Fibroblast of the aortic adventitia (primary cell): Measurements from ENCODE around the gene BPIFA3. TPM values are rescaled to one million over a fixed set of nuclear protein-coding genes. Genes with fewer than 3 reads are reported as not detected.
"Not testable (repeated sequence)": the region's sequence is repeated elsewhere in the genome, so short reads cannot be mapped to it uniquely, and the experiment has no call there.

Experiments used
- DNase-seq: peaks from one replicate; pipeline ENCODE4 v3.0.0-alpha.2; 2010; ENCODE audit warnings: low read depth
- H3K4me3 ChIP-seq: 2 replicates; pipeline ENCODE4 v1.5.1; 2011; ENCODE audit warnings: low read depth, mild to moderate bottlenecking, control low read depth, low read length, moderate library complexity
- CTCF ChIP-seq: IDR thresholded peaks from 2 replicates; pipeline ENCODE4 v1.5.1; 2011; ENCODE audit warnings: mild to moderate bottlenecking, low read length, control low read depth, inconsistent platforms; ENCODE audit not compliant: insufficient read depth
- total RNA-seq: library from RNA; depleted of rRNA; stranded (reverse); fragments of >200 nt; gene quantifications from 2 replicates; pipeline ENCODE4 v1.2.3, GENCODE V29; 2012; ENCODE audit warnings: low replicate concordance

BPIFA3 gene
- total RNA-seq, 1 donor = not detected

- no peak overlapping the region for H3K4me3 ChIP-seq
- no peak for TF ChIP-seq CTCF
- no peak for DNase-seq
Observed at GRCh38 chr20:33178726-33179125, 38.4 kb upstream of the BPIFA3 start.

GRCh38 chr20:33180169-33180568 is 37.0 kb upstream of the BPIFA3 start:
- DNase-seq = no peak
- H3K4me3 ChIP-seq = no peak overlapping the region
- no peak for TF ChIP-seq CTCF

- no peak for TF ChIP-seq CTCF
- H3K4me3 ChIP-seq = no peak overlapping the region
- no peak for DNase-seq
Observed at GRCh38 chr20:33181482-33182093, 35.6 kb upstream of the BPIFA3 start.

- TF ChIP-seq CTCF = no peak
- H3K4me3 ChIP-seq = no peak overlapping the region
- no peak for DNase-seq
Observed at GRCh38 chr20:33183312-33183711, 33.8 kb upstream of the BPIFA3 start.

GRCh38 chr20:33185031-33185590 is 32.0 kb upstream of the BPIFA3 start:
- DNase-seq, H3K4me3 ChIP-seq: not testable (repeated sequence)

- no peak overlapping the region for H3K4me3 ChIP-seq
- DNase-seq = no peak
- no peak for TF ChIP-seq CTCF
Observed at GRCh38 chr20:33187491-33187890, 29.7 kb upstream of the BPIFA3 start.

GRCh38 chr20:33188421-33188820 is 28.7 kb upstream of the BPIFA3 start:
- H3K4me3 ChIP-seq = no peak overlapping the region
- no peak for DNase-seq
- no peak for TF ChIP-seq CTCF
